ENCODE data around the gene CALCR.

CALCR gene

DNA sequence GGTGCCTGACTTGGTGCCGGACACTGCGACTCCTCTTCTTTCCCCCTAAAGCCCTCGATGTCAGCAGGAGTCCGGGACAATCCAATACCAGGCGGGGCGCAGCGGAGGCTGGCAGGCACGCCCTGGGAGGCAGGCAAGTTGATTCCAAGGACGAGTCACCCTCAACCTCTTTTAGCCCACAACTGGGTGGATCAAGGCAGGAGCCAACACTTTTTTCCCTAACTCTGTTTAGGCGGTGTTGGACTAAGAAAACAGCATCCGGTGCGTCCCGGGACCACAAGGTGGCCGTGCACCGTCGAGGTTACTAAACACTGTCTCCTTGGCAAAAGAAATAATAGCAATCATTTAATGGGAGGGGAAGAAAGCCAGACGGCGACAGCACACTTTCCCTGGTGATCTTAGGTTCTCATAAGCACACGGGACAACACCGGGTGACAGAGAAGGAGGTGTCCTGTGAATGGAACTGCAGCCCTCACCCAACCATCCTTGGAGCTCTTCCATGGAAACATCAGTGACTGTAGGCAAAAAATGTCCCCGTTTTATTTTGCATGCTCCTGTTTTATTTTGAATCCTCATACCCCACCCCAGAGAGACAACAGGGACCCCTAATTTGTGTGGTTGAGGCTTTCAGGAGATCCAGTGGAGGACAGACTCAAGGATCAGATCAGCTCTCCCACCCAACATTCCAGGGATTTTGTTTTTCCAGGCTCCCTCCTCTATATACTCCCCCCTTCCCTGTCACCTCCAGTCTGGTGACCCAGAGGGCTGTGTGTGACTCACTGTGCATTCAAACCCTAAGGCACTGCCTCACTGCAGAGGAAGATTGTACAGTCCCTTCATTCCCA lies 1.3 kb upstream of the CALCR start:
- in situ Hi-C loops (cut with MboI; ENCODE audit: low pct_unique_long_range_greater_than_20kb, low sequenced_read_pairs, unreplicated experiment), result no loop called here
- TF ChIP-seq, protein P1, sequence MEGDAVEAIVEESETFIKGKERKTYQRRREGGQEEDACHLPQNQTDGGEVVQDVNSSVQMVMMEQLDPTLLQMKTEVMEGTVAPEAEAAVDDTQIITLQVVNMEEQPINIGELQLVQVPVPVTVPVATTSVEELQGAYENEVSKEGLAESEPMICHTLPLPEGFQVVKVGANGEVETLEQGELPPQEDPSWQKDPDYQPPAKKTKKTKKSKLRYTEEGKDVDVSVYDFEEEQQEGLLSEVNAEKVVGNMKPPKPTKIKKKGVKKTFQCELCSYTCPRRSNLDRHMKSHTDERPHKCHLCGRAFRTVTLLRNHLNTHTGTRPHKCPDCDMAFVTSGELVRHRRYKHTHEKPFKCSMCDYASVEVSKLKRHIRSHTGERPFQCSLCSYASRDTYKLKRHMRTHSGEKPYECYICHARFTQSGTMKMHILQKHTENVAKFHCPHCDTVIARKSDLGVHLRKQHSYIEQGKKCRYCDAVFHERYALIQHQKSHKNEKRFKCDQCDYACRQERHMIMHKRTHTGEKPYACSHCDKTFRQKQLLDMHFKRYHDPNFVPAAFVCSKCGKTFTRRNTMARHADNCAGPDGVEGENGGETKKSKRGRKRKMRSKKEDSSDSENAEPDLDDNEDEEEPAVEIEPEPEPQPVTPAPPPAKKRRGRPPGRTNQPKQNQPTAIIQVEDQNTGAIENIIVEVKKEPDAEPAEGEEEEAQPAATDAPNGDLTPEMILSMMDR (IDR thresholded peaks at IDR 0.05; ENCODE audit: extremely low read depth, insufficient read depth, missing control alignments), result no peak
- DNase-seq (ENCODE audit: low spot score), result no peak

DNA sequence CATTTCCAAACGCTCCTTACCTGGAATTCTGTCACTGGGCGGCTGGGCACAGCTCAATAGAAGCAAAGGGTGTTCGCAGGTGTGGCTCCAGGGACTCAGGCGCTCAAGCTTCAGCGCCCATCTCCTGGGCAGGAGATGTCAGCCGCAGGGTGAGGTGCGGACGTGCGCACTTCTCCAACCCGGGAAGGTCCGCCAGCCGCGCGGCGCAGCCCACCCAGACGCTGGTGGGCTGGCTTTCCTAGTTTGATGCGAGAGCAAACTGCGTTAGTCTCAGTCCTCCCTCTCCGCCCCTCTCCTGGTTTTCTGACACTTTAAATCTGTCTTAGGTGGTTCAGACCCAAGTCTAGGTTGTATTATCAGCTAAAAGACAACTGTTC lies 267 bp downstream of the CALCR start:
- TF ChIP-seq, protein P1 (IDR thresholded peaks at IDR 0.05; ENCODE audit: extremely low read depth, insufficient read depth, missing control alignments), result no peak
- DNase-seq (ENCODE audit: low spot score), result no peak
- in situ Hi-C loops (cut with MboI; ENCODE audit: low pct_unique_long_range_greater_than_20kb, low sequenced_read_pairs, unreplicated experiment), result no loop called here

DNA sequence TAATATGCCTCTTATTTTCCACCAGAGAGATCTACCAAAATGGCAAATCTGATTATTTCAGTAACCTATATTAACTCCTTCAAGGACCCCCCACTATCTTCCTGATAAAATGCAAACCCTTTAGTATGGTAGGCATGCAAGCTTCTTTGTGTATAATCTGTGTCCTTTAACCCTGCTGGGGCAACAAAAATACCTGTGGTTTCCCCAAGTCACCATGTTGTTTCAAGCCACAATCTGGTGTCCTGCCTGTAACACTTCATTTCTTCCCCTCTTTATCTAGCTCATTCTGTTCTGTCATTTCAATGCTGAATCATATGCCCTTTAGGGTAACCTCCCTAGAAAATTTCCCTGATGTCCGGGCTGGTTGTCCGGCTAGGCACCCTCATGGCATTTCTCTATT lies 5.3 kb downstream of the CALCR start:
- TF ChIP-seq, protein P1 (IDR thresholded peaks at IDR 0.05; ENCODE audit: extremely low read depth, insufficient read depth, missing control alignments), result no peak
- no peak for DNase-seq (ENCODE audit: low spot score)
- in situ Hi-C loops (cut with MboI; ENCODE audit: low pct_unique_long_range_greater_than_20kb, low sequenced_read_pairs, unreplicated experiment), result no loop called here

DNA sequence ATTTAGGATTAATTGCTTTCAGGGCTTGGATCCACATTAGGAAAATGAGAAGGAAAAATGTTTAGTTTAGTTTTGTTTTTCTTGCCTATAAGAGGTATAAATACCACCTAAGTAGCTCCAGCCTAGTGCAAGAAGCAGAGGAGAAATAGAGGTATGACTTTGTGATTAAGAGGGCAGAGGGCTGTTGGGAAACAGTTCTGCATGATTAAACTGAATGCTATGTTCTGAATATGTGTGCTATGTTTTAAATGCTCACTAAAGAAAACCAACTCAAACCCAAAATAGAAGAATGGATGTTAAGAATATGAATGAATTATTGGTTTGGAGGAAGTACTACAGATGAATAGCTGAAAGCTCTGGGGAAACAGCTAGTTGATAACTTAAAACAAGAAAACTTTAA lies 7.6 kb downstream of the CALCR start:
- TF ChIP-seq, protein P1 (IDR thresholded peaks at IDR 0.05; ENCODE audit: extremely low read depth, insufficient read depth, missing control alignments), result no peak
- DNase-seq (ENCODE audit: low spot score), result no peak
- in situ Hi-C loops (cut with MboI; ENCODE audit: low pct_unique_long_range_greater_than_20kb, low sequenced_read_pairs, unreplicated experiment), result no loop called here

DNA sequence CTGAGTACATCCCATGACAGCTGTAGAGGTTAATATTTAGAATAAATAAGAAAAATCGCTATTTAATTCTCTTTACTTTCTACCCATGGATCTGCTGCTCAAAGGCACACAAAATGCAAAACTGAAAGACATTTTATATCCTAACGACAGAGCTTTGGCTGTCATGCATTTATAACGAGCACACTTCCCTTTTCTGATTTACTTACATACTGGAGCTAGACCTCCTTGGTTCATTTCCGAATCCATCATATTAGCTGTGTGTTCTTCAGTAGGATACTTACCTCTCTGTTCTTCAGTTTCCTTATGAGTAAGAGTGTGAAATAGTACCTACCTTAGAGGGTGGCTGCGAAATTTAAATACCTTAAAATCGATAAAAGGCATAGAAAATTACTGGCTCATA lies 10.9 kb downstream of the CALCR start:
- TF ChIP-seq, protein P1 (IDR thresholded peaks at IDR 0.05; ENCODE audit: extremely low read depth, insufficient read depth, missing control alignments), result no peak
- in situ Hi-C loops (cut with MboI; ENCODE audit: low pct_unique_long_range_greater_than_20kb, low sequenced_read_pairs, unreplicated experiment), result no loop called here
- DNase-seq (ENCODE audit: low spot score), result no peak

DNA sequence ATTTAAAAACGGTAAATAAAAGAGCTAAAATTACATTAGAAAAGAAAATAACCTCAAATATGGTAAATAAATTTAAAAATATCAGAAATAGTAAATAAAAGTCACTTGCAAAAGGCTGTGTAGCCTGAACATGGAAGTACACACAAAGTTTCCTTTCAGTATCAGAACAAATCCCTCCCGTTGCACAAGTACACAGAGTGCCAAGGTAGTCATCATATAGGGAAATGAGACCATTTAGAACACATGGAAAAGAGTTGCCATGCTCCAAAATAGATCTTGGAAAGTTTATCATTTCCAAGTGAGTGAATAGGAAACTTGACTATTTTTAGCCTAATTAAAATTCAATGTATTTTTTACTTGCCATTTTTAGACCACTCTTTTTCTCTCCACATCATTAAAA lies 11.6 kb downstream of the CALCR start:
- in situ Hi-C loops (cut with MboI; ENCODE audit: low pct_unique_long_range_greater_than_20kb, low sequenced_read_pairs, unreplicated experiment), result no loop called here
- TF ChIP-seq, protein P1 (IDR thresholded peaks at IDR 0.05; ENCODE audit: extremely low read depth, insufficient read depth, missing control alignments), result no peak
- DNase-seq (ENCODE audit: low spot score), result no peak
